ENCODE data around the gene GIMAP5.

Gene GIMAP5

GRCh38 chr7:150735596-150736358 is 1.4 kb upstream of the GIMAP5 start:
- no peak for DNase-seq (ENCODE audit: low spot score)

- DNase-seq (ENCODE audit: low spot score) = no peak
Measured at GRCh38 chr7:150736864-150737263, 354 bp upstream of the GIMAP5 start.

- DNase-seq (ENCODE audit: low spot score) = no peak
Measured at GRCh38 chr7:150738092-150738491, 874 bp downstream of the GIMAP5 start.

GRCh38 chr7:150738591-150739001 is 1.4 kb downstream of the GIMAP5 start:
- no peak for DNase-seq (ENCODE audit: low spot score)

GRCh38 chr7:150739033-150739432 is 1.8 kb downstream of the GIMAP5 start:
- DNase-seq (ENCODE audit: low spot score) = no peak

- DNase-seq (ENCODE audit: low spot score) = no peak
Measured at GRCh38 chr7:150740053-150740452, 2.8 kb downstream of the GIMAP5 start.

- no peak for DNase-seq (ENCODE audit: low spot score)
Measured at GRCh38 chr7:150742286-150742968, 5.2 kb downstream of the GIMAP5 start.

GRCh38 chr7:150744041-150744656 is 6.9 kb downstream of the GIMAP5 start:
- no peak for DNase-seq (ENCODE audit: low spot score)

GRCh38 chr7:150745086-150745485 is 7.9 kb downstream of the GIMAP5 start:
- DNase-seq (ENCODE audit: low spot score) = no peak

- DNase-seq (ENCODE audit: low spot score) = no peak
Measured at GRCh38 chr7:150745876-150746275, 8.7 kb downstream of the GIMAP5 start.

GRCh38 chr7:150746921-150747320 is 9.7 kb downstream of the GIMAP5 start:
- DNase-seq (ENCODE audit: low spot score) = no peak

GRCh38 chr7:150748376-150748775 is 11.2 kb downstream of the GIMAP5 start:
- DNase-seq (ENCODE audit: low spot score) = no peak

GRCh38 chr7:150751702-150752101 is 14.5 kb downstream of the GIMAP5 start:
- DNase-seq (ENCODE audit: low spot score) = no peak

GRCh38 chr7:150753239-150753638 is 16.0 kb downstream of the GIMAP5 start:
- DNase-seq (ENCODE audit: low spot score) = no peak

- no peak for DNase-seq (ENCODE audit: low spot score)
Measured at GRCh38 chr7:150753826-150754603, 16.8 kb downstream of the GIMAP5 start.

- DNase-seq (ENCODE audit: low spot score) = no peak
Measured at GRCh38 chr7:150754951-150755350, 17.7 kb downstream of the GIMAP5 start.

GRCh38 chr7:150755473-150756099 is 18.4 kb downstream of the GIMAP5 start:
- DNase-seq (ENCODE audit: low spot score) = no peak

- DNase-seq (ENCODE audit: low spot score) = no peak
Measured at GRCh38 chr7:150756166-150756565, 18.9 kb downstream of the GIMAP5 start.

GRCh38 chr7:150756858-150757257 is 19.6 kb downstream of the GIMAP5 start:
- no peak for DNase-seq (ENCODE audit: low spot score)

GRCh38 chr7:150759479-150759878 is 22.3 kb downstream of the GIMAP5 start:
- DNase-seq (ENCODE audit: low spot score) = no peak

GRCh38 chr7:150766334-150766709 is 29.1 kb downstream of the GIMAP5 start:
- DNase-seq (ENCODE audit: low spot score) = no peak

GRCh38 chr7:150769768-150770167 is 32.5 kb downstream of the GIMAP5 start:
- DNase-seq (ENCODE audit: low spot score) = no peak

Measured in putamen (tissue), 1 donor.